DND-41 (cell line): ENCODE results near the gene VRTN.

Source experiments
- ATAC-seq: fragments of 200-7000 bp; cut with Tn5 transposase; 3 replicates; pipeline ENCODE4 v1.9.1; 2021; ENCODE audit warnings: low read depth; ENCODE audit not compliant: insufficient read depth
- DNase-seq: peaks from one replicate; pipeline ENCODE4 v3.0.0-alpha.2; 2020
- H2AFZ ChIP-seq: 2 replicates; pipeline ENCODE4 v1.6.0; 2012; ENCODE audit warnings: low read depth, low read length
- H3K27ac ChIP-seq: 2 replicates; pipeline ENCODE4 v1.5.1; 2012; ENCODE audit warnings: low read length, inconsistent platforms
- H3K27me3 ChIP-seq: fragments of 200-600 bp; sonication (generic); 2 replicates; pipeline ENCODE4 v1.6.0; 2012; ENCODE audit warnings: low read length, mild to moderate bottlenecking, inconsistent platforms; ENCODE audit not compliant: insufficient read depth, poor library complexity
- H3K36me3 ChIP-seq: 2 replicates; pipeline ENCODE4 v1.5.1; 2012; ENCODE audit warnings: low read length, inconsistent platforms; ENCODE audit not compliant: insufficient read depth
- H3K4me1 ChIP-seq: 2 replicates; pipeline ENCODE4 v1.5.1; 2012; ENCODE audit warnings: mild to moderate bottlenecking, low read length; ENCODE audit not compliant: insufficient read depth
- H3K4me2 ChIP-seq: 2 replicates; pipeline ENCODE4 v1.6.0; 2012; ENCODE audit warnings: mild to moderate bottlenecking, moderate library complexity, low read length, inconsistent platforms; ENCODE audit not compliant: insufficient read depth
- H3K4me3 ChIP-seq, 2 experiments: fragments of 200-600 bp in 1 of 2; shearing (Covaris generic) in 1 of 2; 2 replicates each; pipeline ENCODE4 v1.5.1; 2012 to 2016; ENCODE audit warnings: inconsistent platforms in 2 of 2, low read length in 2 of 2, mild to moderate bottlenecking in 2 of 2, low read depth in 1 of 2, moderate library complexity in 1 of 2
- H3K79me2 ChIP-seq: 2 replicates; pipeline ENCODE4 v1.6.0; 2012; ENCODE audit warnings: low read length, inconsistent platforms; ENCODE audit not compliant: insufficient read depth
- H3K9ac ChIP-seq: 2 replicates; pipeline ENCODE4 v1.6.0; 2012; ENCODE audit warnings: low read depth, mild to moderate bottlenecking, inconsistent platforms, low read length, moderate library complexity
- H3K9me3 ChIP-seq: 2 replicates; pipeline ENCODE4 v1.5.1; 2012; ENCODE audit warnings: low read length, moderate library complexity, mild to moderate bottlenecking, inconsistent platforms; ENCODE audit not compliant: insufficient read depth, severe bottlenecking
- H4K20me1 ChIP-seq: 2 replicates; pipeline ENCODE4 v1.6.0; 2012; ENCODE audit warnings: low read length; ENCODE audit not compliant: insufficient read depth
- EZH2 ChIP-seq: IDR thresholded peaks from 3 replicates; pipeline ENCODE4 v1.6.1; 2012; ENCODE audit warnings: borderline replicate concordance, low read depth, mild to moderate bottlenecking, moderate library complexity, low read length, inconsistent platforms; ENCODE audit not compliant: severe bottlenecking
- TF ChIP-seq, protein P1 (sequence below): IDR thresholded peaks from 2 replicates; pipeline ENCODE4 v1.5.1; 2012; ENCODE audit warnings: borderline replicate concordance, low read length, moderate library complexity, mild to moderate bottlenecking; ENCODE audit not compliant: poor library complexity, severe bottlenecking; ENCODE audit errors: extremely low read depth

Gene VRTN

DNA sequence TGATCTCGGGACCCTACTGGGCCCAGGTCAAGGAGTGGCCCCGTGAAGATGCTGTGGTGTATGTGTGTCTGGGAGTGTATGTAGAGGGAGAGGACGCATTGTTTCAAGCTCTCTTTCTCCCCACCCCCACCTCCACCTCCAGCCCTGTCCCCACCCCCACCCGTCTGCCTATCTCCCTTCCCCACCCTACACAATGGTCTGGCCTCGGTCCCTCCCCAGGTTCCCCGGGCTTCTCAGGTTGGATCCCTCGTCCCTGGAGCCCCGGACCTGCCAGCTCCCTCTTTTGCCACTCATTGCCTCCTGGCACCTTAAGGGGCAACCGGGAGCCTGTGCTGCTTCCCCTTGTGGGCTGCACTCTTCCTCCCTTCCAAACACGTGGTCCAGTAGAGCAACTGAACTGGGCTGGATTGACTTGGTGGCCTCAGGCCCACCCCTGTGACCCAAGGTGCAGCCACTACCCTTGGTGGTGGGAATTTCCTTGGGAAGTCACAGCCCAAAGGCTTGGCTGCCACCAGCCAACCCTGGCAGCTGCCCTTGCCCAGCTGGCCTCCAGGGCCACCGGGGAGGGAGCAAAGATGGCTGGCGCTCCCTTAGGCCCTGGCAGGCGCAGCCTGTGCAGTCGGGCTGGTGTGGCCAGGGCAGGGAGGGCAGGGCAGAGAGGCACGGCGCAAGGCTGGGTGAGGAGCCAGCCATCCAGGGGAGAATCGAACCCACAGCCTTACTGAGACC is 628 bp downstream of the VRTN start:
- Histone ChIP-seq H3K9ac (no peak overlapping the region), H4K20me1 (no peaks in the 10 kb centered on the region), H3K36me3 (no peaks in the 10 kb centered on the region), H3K4me1 (no peaks in the 10 kb centered on the region), H3K79me2 (no peaks in the 10 kb centered on the region), H3K9me3 (no peaks in the 10 kb centered on the region), H3K27ac (no peak overlapping the region), H2AFZ (no peak overlapping the region), H3K4me3 (no peak overlapping the region), H3K4me2 (no peak overlapping the region), H3K27me3 (peaks cover 13% of the 10 kb centered on the region)
- DNase-seq, result no peak
- no peak for TF ChIP-seq EZH2
- TF ChIP-seq, protein P1, sequence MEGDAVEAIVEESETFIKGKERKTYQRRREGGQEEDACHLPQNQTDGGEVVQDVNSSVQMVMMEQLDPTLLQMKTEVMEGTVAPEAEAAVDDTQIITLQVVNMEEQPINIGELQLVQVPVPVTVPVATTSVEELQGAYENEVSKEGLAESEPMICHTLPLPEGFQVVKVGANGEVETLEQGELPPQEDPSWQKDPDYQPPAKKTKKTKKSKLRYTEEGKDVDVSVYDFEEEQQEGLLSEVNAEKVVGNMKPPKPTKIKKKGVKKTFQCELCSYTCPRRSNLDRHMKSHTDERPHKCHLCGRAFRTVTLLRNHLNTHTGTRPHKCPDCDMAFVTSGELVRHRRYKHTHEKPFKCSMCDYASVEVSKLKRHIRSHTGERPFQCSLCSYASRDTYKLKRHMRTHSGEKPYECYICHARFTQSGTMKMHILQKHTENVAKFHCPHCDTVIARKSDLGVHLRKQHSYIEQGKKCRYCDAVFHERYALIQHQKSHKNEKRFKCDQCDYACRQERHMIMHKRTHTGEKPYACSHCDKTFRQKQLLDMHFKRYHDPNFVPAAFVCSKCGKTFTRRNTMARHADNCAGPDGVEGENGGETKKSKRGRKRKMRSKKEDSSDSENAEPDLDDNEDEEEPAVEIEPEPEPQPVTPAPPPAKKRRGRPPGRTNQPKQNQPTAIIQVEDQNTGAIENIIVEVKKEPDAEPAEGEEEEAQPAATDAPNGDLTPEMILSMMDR, result no peak
- ATAC-seq, result no peak

DNA sequence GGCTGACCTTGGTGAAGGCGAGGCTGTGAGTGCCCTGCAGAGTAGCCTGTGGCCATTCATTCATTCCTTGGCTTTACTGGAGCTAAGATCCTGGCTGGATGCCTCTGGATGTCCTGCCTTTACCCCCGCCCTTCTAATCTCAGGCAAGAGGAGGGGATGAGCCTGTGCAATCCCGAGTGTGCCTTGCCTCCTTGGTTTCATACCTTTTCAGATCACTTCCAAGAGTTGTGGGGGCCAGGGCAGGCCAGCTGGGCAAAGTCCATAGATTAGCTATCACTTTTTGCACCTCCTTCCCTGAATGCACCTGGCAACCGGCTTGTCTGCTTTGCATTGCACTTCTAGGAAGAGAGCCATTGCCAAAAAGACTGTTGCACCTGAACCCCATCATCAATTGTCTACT is 1.5 kb downstream of the VRTN start:
- H3K4me3 ChIP-seq, result no peak overlapping the region
- no peak overlapping the region for H3K9ac ChIP-seq

DNA sequence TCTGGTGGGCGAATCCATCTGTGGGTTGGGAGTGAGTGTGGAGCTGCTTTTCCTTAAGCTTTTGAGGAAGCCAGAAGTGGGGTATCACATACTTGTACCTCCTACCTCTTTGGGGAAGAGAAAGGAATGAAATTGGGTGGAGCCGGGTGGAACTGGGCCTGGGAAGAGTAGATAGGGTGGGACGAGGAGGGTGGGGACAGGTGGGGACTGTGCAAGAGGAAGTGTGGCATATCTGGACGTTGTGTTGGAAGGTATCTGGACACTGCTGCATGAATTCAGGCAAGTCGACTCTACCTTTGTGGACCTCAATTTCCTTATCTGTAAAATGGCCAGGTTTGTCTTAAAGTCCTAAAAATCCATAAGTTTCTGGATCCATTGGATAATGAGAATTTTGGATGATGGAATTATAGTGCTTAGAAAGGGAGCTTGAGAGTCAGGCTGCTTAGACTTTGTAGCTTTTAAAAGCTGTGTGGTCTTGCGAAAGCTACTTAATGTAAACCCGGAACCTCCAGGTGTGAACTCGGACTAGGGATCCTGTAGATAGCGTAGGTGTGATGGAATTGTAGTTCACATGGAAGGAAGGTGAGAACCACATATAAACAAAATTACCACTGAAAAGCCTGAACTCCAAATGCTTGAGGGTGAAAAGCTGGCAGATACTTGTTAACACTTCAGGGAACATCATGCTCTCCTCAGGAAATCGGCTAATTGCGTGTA is 2.1 kb downstream of the VRTN start:
- no peak for DNase-seq
- peaks cover 13% of the 10 kb centered on the region for H3K27me3 ChIP-seq
- H3K4me1 ChIP-seq, result no peaks in the 10 kb centered on the region
- no peak overlapping the region for H3K9ac ChIP-seq
- H3K79me2 ChIP-seq, result no peaks in the 10 kb centered on the region
- ATAC-seq, result no peak
- H3K36me3 ChIP-seq, result no peaks in the 10 kb centered on the region
- no peak overlapping the region for H2AFZ ChIP-seq
- no peaks in the 10 kb centered on the region for H3K9me3 ChIP-seq
- H3K27ac ChIP-seq, result no peak overlapping the region
- no peak overlapping the region for H3K4me2 ChIP-seq
- no peak overlapping the region for H3K4me3 ChIP-seq
- no peaks in the 10 kb centered on the region for H4K20me1 ChIP-seq
- TF ChIP-seq EZH2, result no peak
- TF ChIP-seq, protein P1, result no peak

More for the DNA sequence above, 1.5 kb downstream of the VRTN start:
- H3K4me2 ChIP-seq, result no peak overlapping the region
- H3K36me3 ChIP-seq, result no peaks in the 10 kb centered on the region
- H3K9me3 ChIP-seq, result no peaks in the 10 kb centered on the region
- H3K4me1 ChIP-seq, result no peaks in the 10 kb centered on the region
- no peak overlapping the region for H2AFZ ChIP-seq
- no peak for TF ChIP-seq EZH2
- TF ChIP-seq, protein P1, result no peak
- H4K20me1 ChIP-seq, result no peaks in the 10 kb centered on the region
- H3K79me2 ChIP-seq, result no peaks in the 10 kb centered on the region
- H3K27me3 ChIP-seq, result peaks cover 13% of the 10 kb centered on the region
- DNase-seq, result no peak
- ATAC-seq, result no peak
- no peak overlapping the region for H3K27ac ChIP-seq
